H1 (cell line): ENCODE data around the gene PHC3.

ENCODE experiments used
- CBX5 ChIP-seq: fragments of 300-800, 300-1000 bp; sonication (generic); IDR thresholded peaks from 2 replicates; pipeline ENCODE4 v1.7.1; 2016; ENCODE audit warnings: antibody characterized with exemption, low read length, low read depth
- CREB1 ChIP-seq: IDR thresholded peaks from 2 replicates; pipeline ENCODE4 v1.6.1; 2012; ENCODE audit warnings: inconsistent platforms
- EGR1 ChIP-seq: IDR thresholded peaks from 2 replicates; pipeline ENCODE4 v1.6.1; 2011; ENCODE audit warnings: low read depth, low read length, borderline replicate concordance
- EP300 ChIP-seq, 2 experiments: IDR thresholded peaks; 1 replicate in 1 of 2; 2 replicates in 1 of 2; pipeline ENCODE4 v1.6.1; 2011 to 2012; ENCODE audit warnings: low read depth in 2 of 2, low read length in 2 of 2, mild to moderate bottlenecking in 2 of 2, borderline replicate concordance in 1 of 2, inconsistent platforms in 1 of 2, moderate library complexity in 1 of 2
- POLR2A ChIP-seq, 2 experiments: IDR thresholded peaks; 1 replicate in 1 of 2; 2 replicates in 1 of 2; pipeline ENCODE4 v1.6.1; 2011; ENCODE audit warnings: low read depth in 2 of 2, low read length in 2 of 2, mild to moderate bottlenecking in 2 of 2; ENCODE audit errors: control extremely low read depth in 1 of 2
- POLR2AphosphoS5 ChIP-seq: IDR thresholded peaks from 2 replicates; pipeline ENCODE4 v1.6.1; 2011; ENCODE audit warnings: low read depth, low read length
- RFX5 ChIP-seq: IDR thresholded peaks from 2 replicates; pipeline ENCODE4 v1.6.1; 2011; ENCODE audit warnings: low read depth, low read length, improper control_type of control experiment, borderline replicate concordance
- SP2 ChIP-seq: IDR thresholded peaks from 2 replicates; pipeline ENCODE4 v1.6.1; 2012; ENCODE audit warnings: mild to moderate bottlenecking, low read length, inconsistent platforms
- TAF1 ChIP-seq: IDR thresholded peaks from 2 replicates; pipeline ENCODE4 v1.6.1; 2011; ENCODE audit warnings: mild to moderate bottlenecking, low read depth, low read length
- TEAD4 ChIP-seq: IDR thresholded peaks from 2 replicates; pipeline ENCODE4 v1.6.1; 2012; ENCODE audit warnings: low read depth, low read length, inconsistent platforms, mixed read lengths
- YY1 ChIP-seq: IDR thresholded peaks from 2 replicates; pipeline ENCODE4 v1.6.1; 2011; ENCODE audit warnings: low read depth, mild to moderate bottlenecking, low read length
- TF ChIP-seq, protein P1 (sequence below), 3 experiments: IDR thresholded peaks; 1 replicate in 2 of 3; 2 replicates in 1 of 3; pipeline versions ENCODE4 v1.5.1 to v1.6.1; 2011; ENCODE audit warnings: low read length in 3 of 3, mild to moderate bottlenecking in 3 of 3, inconsistent platforms in 2 of 3, low read depth in 1 of 3, moderate library complexity in 1 of 3; ENCODE audit not compliant: insufficient read depth in 1 of 3; ENCODE audit errors: control extremely low read depth in 1 of 3
- TF ChIP-seq, protein P2 (sequence below): IDR thresholded peaks from 2 replicates; pipeline ENCODE4 v1.6.1; 2011; ENCODE audit warnings: low read length, improper control_type of control experiment

DNA sequence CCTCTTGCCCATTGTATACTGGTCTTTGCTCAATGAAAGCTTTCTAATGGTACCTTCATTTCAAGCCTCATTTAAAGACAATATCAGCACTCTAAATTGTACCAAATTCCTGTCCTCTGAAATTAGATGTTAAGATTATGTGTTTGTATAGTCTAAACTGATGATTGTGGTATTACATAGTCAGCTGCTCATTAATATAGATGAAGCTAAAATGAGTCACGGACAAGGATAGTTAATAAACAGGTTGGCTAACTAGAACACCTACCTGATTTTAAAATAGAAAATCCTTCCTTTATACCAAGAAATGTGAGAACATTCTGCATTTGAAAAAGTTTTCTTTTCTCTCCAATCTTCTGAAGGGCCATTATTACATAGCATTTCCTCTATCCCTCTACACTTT is 43.6 kb upstream of the PHC3 start:
- TF ChIP-seq, protein P1, sequence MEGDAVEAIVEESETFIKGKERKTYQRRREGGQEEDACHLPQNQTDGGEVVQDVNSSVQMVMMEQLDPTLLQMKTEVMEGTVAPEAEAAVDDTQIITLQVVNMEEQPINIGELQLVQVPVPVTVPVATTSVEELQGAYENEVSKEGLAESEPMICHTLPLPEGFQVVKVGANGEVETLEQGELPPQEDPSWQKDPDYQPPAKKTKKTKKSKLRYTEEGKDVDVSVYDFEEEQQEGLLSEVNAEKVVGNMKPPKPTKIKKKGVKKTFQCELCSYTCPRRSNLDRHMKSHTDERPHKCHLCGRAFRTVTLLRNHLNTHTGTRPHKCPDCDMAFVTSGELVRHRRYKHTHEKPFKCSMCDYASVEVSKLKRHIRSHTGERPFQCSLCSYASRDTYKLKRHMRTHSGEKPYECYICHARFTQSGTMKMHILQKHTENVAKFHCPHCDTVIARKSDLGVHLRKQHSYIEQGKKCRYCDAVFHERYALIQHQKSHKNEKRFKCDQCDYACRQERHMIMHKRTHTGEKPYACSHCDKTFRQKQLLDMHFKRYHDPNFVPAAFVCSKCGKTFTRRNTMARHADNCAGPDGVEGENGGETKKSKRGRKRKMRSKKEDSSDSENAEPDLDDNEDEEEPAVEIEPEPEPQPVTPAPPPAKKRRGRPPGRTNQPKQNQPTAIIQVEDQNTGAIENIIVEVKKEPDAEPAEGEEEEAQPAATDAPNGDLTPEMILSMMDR (IDR thresholded peaks at IDR 0.05; ENCODE audit: control extremely low read depth in 1 of 3, insufficient read depth in 1 of 3, low read depth in 1 of 3, low read length in 3 of 3) = no peak
- TF ChIP-seq EGR1 = no peak
- no peak for TF ChIP-seq YY1
- no peak for TF ChIP-seq SP2
- TF ChIP-seq RFX5 = no peak
- no peak for TF ChIP-seq CBX5
- TF ChIP-seq POLR2A (IDR thresholded peaks at IDR 0.05; ENCODE audit: control extremely low read depth in 1 of 2, low read depth in 2 of 2, low read length in 2 of 2) = no peak
- no peak for TF ChIP-seq EP300 (IDR thresholded peaks at IDR 0.05; ENCODE audit: borderline replicate concordance in 1 of 2, low read depth in 2 of 2, low read length in 2 of 2)
- TF ChIP-seq TAF1 = no peak
- no peak for TF ChIP-seq CREB1
- TF ChIP-seq, protein P2, sequence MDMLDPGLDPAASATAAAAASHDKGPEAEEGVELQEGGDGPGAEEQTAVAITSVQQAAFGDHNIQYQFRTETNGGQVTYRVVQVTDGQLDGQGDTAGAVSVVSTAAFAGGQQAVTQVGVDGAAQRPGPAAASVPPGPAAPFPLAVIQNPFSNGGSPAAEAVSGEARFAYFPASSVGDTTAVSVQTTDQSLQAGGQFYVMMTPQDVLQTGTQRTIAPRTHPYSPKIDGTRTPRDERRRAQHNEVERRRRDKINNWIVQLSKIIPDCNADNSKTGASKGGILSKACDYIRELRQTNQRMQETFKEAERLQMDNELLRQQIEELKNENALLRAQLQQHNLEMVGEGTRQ = no peak
- no peak for TF ChIP-seq POLR2AphosphoS5
- no peak for TF ChIP-seq TEAD4
